Measurements from ENCODE around the gene MYL7. TPM values are rescaled to one million over a fixed set of nuclear protein-coding genes. Genes with fewer than 3 reads are reported as not detected.
A peak's percentile ranks its signal among the peaks of the same experiment; 100 is the strongest.

Gene MYL7
- total and polyA plus RNA-seq, 4 experiments from 2014 or later: not detected

GRCh38 chr7:44106311-44107065 is 34.6 kb downstream of the MYL7 start:
- Histone ChIP-seq H3K36me3 (ENCODE audit: insufficient read depth, low read length) (no peaks in the 10 kb centered on the region), H3K4me3 (ENCODE audit: low read length in 2 of 2) (no peak overlapping the region), H3K9me3 (ENCODE audit: control insufficient read depth in 1 of 2, low read length in 2 of 2) (no peaks in the 10 kb centered on the region), H3K4me1 (ENCODE audit: insufficient read depth, low read length) (peaks cover 5% of the 10 kb centered on the region), H3K27ac (ENCODE audit: low read depth, low read length) (no peak overlapping the region), H3K27me3 (ENCODE audit: insufficient read depth, low read length) (peaks cover 7% of the 10 kb centered on the region)
- H3K36me3 Mint-ChIP-seq: no peaks in the 10 kb centered on the region
- H3K4me3 Mint-ChIP-seq: no peak overlapping the region
- intact Hi-C loops (cut with micrococcal nuclease): no loop called here
- CTCF ChIA-PET (ENCODE audit: partially characterized antibody): no interaction called here
- H3K27ac Mint-ChIP-seq: no peak overlapping the region
- POLR2A ChIA-PET (ENCODE audit: partially characterized antibody): no interaction called here
- peaks cover 0 to 2% (median 0%) of the 10 kb centered on the region in 8 donors for H3K9me3 Mint-ChIP-seq
- no peak for DNase-seq
- H3K4me1 Mint-ChIP-seq: peaks cover 4 to 21% (median 7%) of the 10 kb centered on the region in 4 donors
- H3K27me3 Mint-ChIP-seq: peaks cover 9 to 22% of the 10 kb centered on the region in 2 donors

- no peaks in the 10 kb centered on the region for H3K9me3 ChIP-seq (ENCODE audit: control insufficient read depth in 1 of 2, low read length in 2 of 2)
- H3K36me3 Mint-ChIP-seq: no peaks in the 10 kb centered on the region
- peak overlapping the region in 7 of 8 donors; percentile 33 to 77 (median 65) for H3K4me3 Mint-ChIP-seq
- POLR2A ChIA-PET (ENCODE audit: partially characterized antibody): no interaction called here
- no peak overlapping the region for H3K27ac ChIP-seq (ENCODE audit: low read depth, low read length)
- peaks cover 5% of the 10 kb centered on the region for H3K4me1 ChIP-seq (ENCODE audit: insufficient read depth, low read length)
- H3K27ac Mint-ChIP-seq: peak overlapping the region in 3 of 7 donors; percentile 42 to 91 (median 77)
- H3K27me3 Mint-ChIP-seq: peaks cover 9 to 22% of the 10 kb centered on the region in 2 donors
- intact Hi-C loops (cut with micrococcal nuclease): loop anchor here (2.0 kb wide), 1 partner anchor 17 kb away; the partner anchor contains the start of gene POLD2
- peaks cover 7% of the 10 kb centered on the region for H3K27me3 ChIP-seq (ENCODE audit: insufficient read depth, low read length)
- no peak for DNase-seq
- H3K36me3 ChIP-seq (ENCODE audit: insufficient read depth, low read length): no peaks in the 10 kb centered on the region
- H3K9me3 Mint-ChIP-seq: peaks cover 0 to 2% (median 0%) of the 10 kb centered on the region in 8 donors
- CTCF ChIA-PET (ENCODE audit: partially characterized antibody): no interaction called here
- H3K4me3 ChIP-seq (ENCODE audit: low read length in 2 of 2): no peak overlapping the region
- peaks cover 4 to 21% (median 7%) of the 10 kb centered on the region in 4 donors for H3K4me1 Mint-ChIP-seq
These were observed 35.3 kb downstream of the MYL7 start for GRCh38 chr7:44105832-44106231.

GRCh38 chr7:44104860-44105771 is 36.0 kb downstream of the MYL7 start:
- Mint-ChIP-seq H3K4me3 (peak overlapping the region; percentile 65 to 77 (median 71)), H3K27me3 (peaks cover 11 to 22% of the 10 kb centered on the region in 2 donors), H3K4me1 (peaks cover 4 to 21% (median 7%) of the 10 kb centered on the region in 4 donors), H3K27ac (peak overlapping the region in 3 of 7 donors; percentile 18 to 91 (median 55)), H3K9me3 (peaks cover 0 to 2% (median 0%) of the 10 kb centered on the region in 8 donors), H3K36me3 (no peaks in the 10 kb centered on the region)
- intact Hi-C loops (cut with micrococcal nuclease): loop anchor here (1.0 to 2.0 kb wide), 2 partner anchors 18 to 23 kb away; partner anchors contain the start of genes POLD2 and POLM
- POLR2A ChIA-PET (ENCODE audit: partially characterized antibody): no interaction called here
- no peaks in the 10 kb centered on the region for H3K36me3 ChIP-seq (ENCODE audit: insufficient read depth, low read length)
- DNase-seq: no peak
- H3K4me1 ChIP-seq (ENCODE audit: insufficient read depth, low read length): peaks cover 5% of the 10 kb centered on the region
- CTCF ChIA-PET (ENCODE audit: partially characterized antibody): no interaction called here
- no peaks in the 10 kb centered on the region for H3K9me3 ChIP-seq (ENCODE audit: control insufficient read depth in 1 of 2, low read length in 2 of 2)
- peaks cover 7% of the 10 kb centered on the region for H3K27me3 ChIP-seq (ENCODE audit: insufficient read depth, low read length)
- no peak overlapping the region for H3K27ac ChIP-seq (ENCODE audit: low read depth, low read length)
- H3K4me3 ChIP-seq (ENCODE audit: low read length in 2 of 2): no peak overlapping the region

- H3K4me1 Mint-ChIP-seq: peaks cover 4 to 21% (median 7%) of the 10 kb centered on the region in 4 donors
- peak within 1 kb of the TSS; percentile 60 to 79 (median 69) for H3K4me3 Mint-ChIP-seq
- DNase-seq: peak in 1 of 5 donors; percentile 17
- Histone ChIP-seq H3K4me1 (ENCODE audit: insufficient read depth, low read length) (peaks cover 5% of the 10 kb centered on the region), H3K9me3 (ENCODE audit: control insufficient read depth in 1 of 2, low read length in 2 of 2) (no peaks in the 10 kb centered on the region), H3K27ac (ENCODE audit: low read depth, low read length) (peak within 1 kb of the TSS; percentile 21), H3K4me3 (ENCODE audit: low read length in 2 of 2) (no peak within 1 kb of the TSS), H3K36me3 (ENCODE audit: insufficient read depth, low read length) (no peaks in the 10 kb centered on the region), H3K27me3 (ENCODE audit: insufficient read depth, low read length) (peaks cover 7% of the 10 kb centered on the region)
- H3K36me3 Mint-ChIP-seq: no peaks in the 10 kb centered on the region
- peaks cover 0 to 2% (median 0%) of the 10 kb centered on the region in 8 donors for H3K9me3 Mint-ChIP-seq
- peak within 1 kb of the TSS in 3 of 7 donors; percentile 11 to 55 (median 18) for H3K27ac Mint-ChIP-seq
- H3K27me3 Mint-ChIP-seq: peaks cover 11 to 22% of the 10 kb centered on the region in 2 donors
- intact Hi-C loops (cut with micrococcal nuclease): loop anchor here (1.0 to 2.0 kb wide), 2 partner anchors 19 to 22 kb away; partner anchors contain the start of genes POLD2 and POLM
- ChIA-PET CTCF (ENCODE audit: partially characterized antibody) (no interaction called here), POLR2A (ENCODE audit: partially characterized antibody) (no interaction called here)
These were observed 36.9 kb downstream of the MYL7 start, which contains the start of gene AEBP1 for GRCh38 chr7:44103923-44104859. Gene AEBP1 (plus strand): TSS chr7:44104345. CDS start chr7:44104666, 321 bp downstream.

GRCh38 chr7:44103566-44103922 is 37.6 kb downstream of the MYL7 start:
- no peak for DNase-seq
- Mint-ChIP-seq H3K9me3 (peaks cover 0 to 2% (median 0%) of the 10 kb centered on the region in 8 donors), H3K4me3 (peak overlapping the region in 7 of 8 donors; percentile 5 to 79 (median 56)), H3K36me3 (no peaks in the 10 kb centered on the region), H3K4me1 (peaks cover 4 to 21% (median 7%) of the 10 kb centered on the region in 4 donors), H3K27ac (no peak overlapping the region), H3K27me3 (peaks cover 11 to 22% of the 10 kb centered on the region in 2 donors)
- H3K27me3 ChIP-seq (ENCODE audit: insufficient read depth, low read length): peaks cover 7% of the 10 kb centered on the region
- no peak overlapping the region for H3K4me3 ChIP-seq (ENCODE audit: low read length in 2 of 2)
- H3K27ac ChIP-seq (ENCODE audit: low read depth, low read length): no peak overlapping the region
- ChIA-PET CTCF (ENCODE audit: partially characterized antibody) (no interaction called here), POLR2A (ENCODE audit: partially characterized antibody) (no interaction called here)
- intact Hi-C loops (cut with micrococcal nuclease): no loop called here
- H3K4me1 ChIP-seq (ENCODE audit: insufficient read depth, low read length): peaks cover 5% of the 10 kb centered on the region
- no peaks in the 10 kb centered on the region for H3K36me3 ChIP-seq (ENCODE audit: insufficient read depth, low read length)
- H3K9me3 ChIP-seq (ENCODE audit: control insufficient read depth in 1 of 2, low read length in 2 of 2): no peaks in the 10 kb centered on the region

- peak overlapping the region; percentile 31 to 79 (median 52) for H3K4me3 Mint-ChIP-seq
- H3K27me3 Mint-ChIP-seq: peaks cover 11 to 22% of the 10 kb centered on the region in 2 donors
- Histone ChIP-seq H3K27ac (ENCODE audit: low read depth, low read length) (no peak overlapping the region), H3K4me3 (ENCODE audit: low read length in 2 of 2) (no peak overlapping the region), H3K27me3 (ENCODE audit: insufficient read depth, low read length) (peaks cover 7% of the 10 kb centered on the region), H3K4me1 (ENCODE audit: insufficient read depth, low read length) (peaks cover 5% of the 10 kb centered on the region), H3K9me3 (ENCODE audit: control insufficient read depth in 1 of 2, low read length in 2 of 2) (no peaks in the 10 kb centered on the region), H3K36me3 (ENCODE audit: insufficient read depth, low read length) (no peaks in the 10 kb centered on the region)
- peak overlapping the region in 1 of 7 donors; percentile 17 for H3K27ac Mint-ChIP-seq
- no peak for DNase-seq
- H3K4me1 Mint-ChIP-seq: peaks cover 4 to 21% (median 7%) of the 10 kb centered on the region in 4 donors
- no peaks in the 10 kb centered on the region for H3K36me3 Mint-ChIP-seq
- ChIA-PET CTCF (ENCODE audit: partially characterized antibody) (no interaction called here), POLR2A (ENCODE audit: partially characterized antibody) (no interaction called here)
- intact Hi-C loops (cut with micrococcal nuclease): no loop called here
- H3K9me3 Mint-ChIP-seq: peaks cover 0 to 2% (median 0%) of the 10 kb centered on the region in 8 donors
These were observed 38.1 kb downstream of the MYL7 start for GRCh38 chr7:44102846-44103565.
